ENCODE data around the gene NKX2-2.
"Not testable (repeated sequence)": the region's sequence is repeated elsewhere in the genome, so short reads cannot be mapped to it uniquely, and the experiment has no call there.

NKX2-2 gene

DNA sequence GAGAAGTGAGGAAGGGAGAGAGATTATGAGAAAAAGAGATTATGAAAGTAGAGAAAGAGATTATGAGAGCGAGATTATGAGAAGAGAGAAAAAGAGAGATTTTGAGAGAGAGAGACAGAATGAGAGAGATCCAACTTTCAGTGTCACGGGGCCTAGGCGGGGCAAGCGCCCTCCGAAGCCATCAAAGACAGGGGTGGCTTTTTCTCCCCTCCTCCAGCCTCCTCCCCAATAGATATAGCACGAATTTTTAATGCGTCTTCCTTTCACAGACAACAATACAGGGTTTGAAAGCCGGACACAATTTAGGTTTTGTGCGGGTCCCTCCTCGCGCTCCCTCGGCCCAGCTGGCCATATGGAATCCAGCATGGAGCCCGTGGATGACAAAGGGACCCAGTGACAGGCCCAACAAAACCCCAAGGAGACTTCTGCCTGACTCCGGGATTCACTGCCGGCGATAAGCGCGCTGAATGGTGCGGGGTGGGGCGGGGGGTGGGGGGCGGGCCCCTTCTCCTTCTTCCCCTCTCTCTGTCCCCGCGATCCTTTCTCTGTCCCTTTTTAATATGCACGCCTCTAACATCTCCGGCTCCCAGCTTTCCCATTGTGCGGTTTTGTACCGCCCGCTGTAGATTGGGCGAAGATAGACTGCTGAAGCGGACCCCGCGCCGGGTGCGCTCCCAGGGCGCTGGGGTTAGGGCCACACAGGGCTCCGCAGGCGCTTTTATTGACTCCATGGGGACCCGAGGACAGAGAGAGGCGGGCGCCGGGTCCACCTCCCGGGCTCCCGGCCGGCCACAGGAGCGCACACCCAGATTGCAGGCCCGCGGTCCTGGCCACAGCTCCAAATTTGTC lies 5.4 kb downstream of the NKX2-2 start:
- DNase-seq (ENCODE audit: low spot score), result no peak

GRCh38 chr20:21507400-21508229 lies 6.2 kb downstream of the NKX2-2 start:
- no peak for DNase-seq (ENCODE audit: low spot score)

DNA sequence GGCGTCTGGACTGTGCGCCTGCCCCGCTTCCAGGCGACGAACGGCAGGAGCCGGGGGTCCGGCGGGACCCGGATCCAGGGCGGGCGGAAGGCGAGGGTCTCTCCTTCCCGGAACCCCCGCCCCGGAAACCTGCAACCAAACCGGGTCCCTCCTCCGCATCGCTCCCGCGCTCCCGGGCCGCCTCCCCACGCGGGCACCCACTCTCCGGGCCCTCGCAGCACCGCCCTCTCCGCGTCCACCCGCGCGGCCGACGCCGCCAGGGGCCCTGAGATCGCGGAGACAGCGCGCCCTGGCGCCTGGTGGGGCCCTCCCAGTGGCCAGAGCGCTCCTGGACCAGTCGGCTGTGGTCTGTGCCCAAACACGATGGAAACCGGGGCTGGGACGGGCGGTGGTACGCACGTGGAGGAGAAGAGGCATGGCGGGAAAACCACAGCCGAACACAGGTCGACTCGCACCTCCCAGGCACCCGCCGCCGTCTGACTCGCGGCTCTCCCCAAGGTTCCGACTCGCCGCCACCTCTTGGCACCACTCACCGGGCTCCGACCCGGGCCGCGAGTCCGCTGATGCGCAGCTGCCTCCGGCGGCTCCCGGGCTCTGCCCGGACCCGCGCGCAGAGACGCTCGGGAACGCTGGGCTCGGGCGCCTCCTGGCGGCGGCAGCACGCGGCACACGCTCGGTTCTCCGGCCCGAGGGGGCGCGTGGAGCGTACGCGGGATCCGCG lies 7.9 kb downstream of the NKX2-2 start:
- DNase-seq (ENCODE audit: low spot score), result peak; percentile 67

GRCh38 chr20:21505161-21505809 lies 8.6 kb downstream of the NKX2-2 start:
- peak; percentile 77 for DNase-seq (ENCODE audit: low spot score)

GRCh38 chr20:21504323-21504722 lies 9.5 kb downstream of the NKX2-2 start:
- no peak for DNase-seq (ENCODE audit: low spot score)

GRCh38 chr20:21503345-21503744 lies 10.5 kb downstream of the NKX2-2 start:
- no peak for DNase-seq (ENCODE audit: low spot score)

DNA sequence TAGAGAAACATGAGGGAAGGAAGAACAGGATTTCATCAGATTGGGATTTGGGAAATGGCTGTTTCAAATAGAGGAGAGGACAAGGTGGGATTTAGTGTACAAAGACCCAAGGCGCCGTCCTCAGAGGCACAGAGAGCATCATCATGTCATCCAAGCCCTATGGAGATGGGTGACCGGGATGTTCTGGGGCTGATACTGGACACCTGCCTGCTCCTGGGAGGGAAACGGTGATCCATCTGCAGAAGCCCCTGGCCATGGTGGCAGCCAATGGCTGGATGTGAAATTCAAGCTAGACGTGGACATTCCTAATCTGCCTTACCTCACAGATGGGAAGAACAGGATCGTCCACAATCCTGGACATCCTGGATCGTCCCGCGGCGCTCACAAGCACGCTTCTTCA lies 12.7 kb downstream of the NKX2-2 start:
- DNase-seq (ENCODE audit: low spot score), result no peak

GRCh38 chr20:21500599-21500998 lies 13.3 kb downstream of the NKX2-2 start:
- DNase-seq (ENCODE audit: low spot score), result no peak

- no peak for DNase-seq (ENCODE audit: low spot score)
Measured at GRCh38 chr20:21499641-21500040, 14.2 kb downstream of the NKX2-2 start.

GRCh38 chr20:21498635-21499034 lies 15.2 kb downstream of the NKX2-2 start:
- DNase-seq (ENCODE audit: low spot score), result no peak

DNA sequence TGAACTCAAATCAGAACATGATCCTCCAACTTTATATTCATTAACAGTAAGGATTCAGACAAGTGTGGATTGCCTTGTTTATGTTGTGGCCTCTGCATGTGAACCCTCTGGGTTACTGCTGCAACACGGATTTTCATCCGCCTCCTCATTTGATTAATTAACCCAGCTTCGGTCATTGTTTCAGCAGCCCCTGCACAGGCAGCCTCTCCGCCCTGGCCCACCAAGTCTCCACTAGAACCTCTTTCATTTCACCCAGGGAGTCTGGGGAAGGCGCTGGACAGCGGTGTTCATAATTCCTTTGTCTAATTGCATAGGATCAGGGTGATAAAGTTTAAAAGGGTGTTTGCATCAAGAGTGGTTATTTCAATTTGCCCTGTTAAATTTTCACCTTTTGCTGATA lies 15.7 kb downstream of the NKX2-2 start:
- no peak for DNase-seq (ENCODE audit: low spot score)

DNA sequence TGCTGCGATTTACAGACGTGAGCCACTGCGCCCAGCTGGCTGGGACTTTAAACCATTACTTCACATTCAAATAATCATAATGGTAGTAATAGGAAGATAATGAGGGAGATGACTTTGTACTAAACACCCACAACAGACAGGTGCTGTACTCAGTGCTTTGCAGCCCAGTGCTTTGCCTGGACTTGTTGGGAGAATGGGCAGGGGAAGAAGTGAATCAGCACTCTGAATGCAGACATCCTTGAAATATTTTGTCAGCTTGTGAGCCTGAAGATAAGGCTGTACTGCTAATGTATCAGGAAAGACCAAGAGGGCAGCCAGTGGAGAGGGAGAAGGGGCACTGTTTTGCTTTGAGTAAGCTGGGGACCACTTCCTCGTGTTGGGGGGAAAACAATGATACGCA lies 17.4 kb downstream of the NKX2-2 start:
- DNase-seq (ENCODE audit: low spot score), result no peak

- no peak for DNase-seq (ENCODE audit: low spot score)
Measured at GRCh38 chr20:21493049-21493448, 20.8 kb downstream of the NKX2-2 start.

- no peak for DNase-seq (ENCODE audit: low spot score)
Measured at GRCh38 chr20:21490105-21490504, 23.8 kb downstream of the NKX2-2 start.

GRCh38 chr20:21480144-21480543 lies 33.7 kb downstream of the NKX2-2 start:
- DNase-seq (ENCODE audit: low spot score), result not testable (repeated sequence)

DNA sequence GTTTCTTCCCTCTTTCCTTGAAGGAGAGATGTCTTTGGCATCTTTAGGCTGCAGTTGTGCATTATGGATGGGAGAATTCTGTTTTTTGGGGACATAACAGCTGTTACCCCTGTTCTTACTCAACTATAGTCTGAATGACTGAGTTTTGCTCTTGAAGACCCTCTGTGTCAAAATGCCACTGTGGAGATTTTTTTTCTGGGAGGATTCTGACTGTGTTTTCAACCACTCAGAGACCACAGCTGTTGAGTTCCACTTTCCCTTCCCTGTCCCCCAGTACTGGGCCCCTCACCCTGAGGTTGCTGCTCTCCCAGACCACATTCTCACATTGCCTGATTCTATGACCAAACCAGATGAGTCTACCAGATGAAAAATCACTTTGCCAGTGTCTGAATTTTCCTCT lies 48.1 kb downstream of the NKX2-2 start:
- no peak for DNase-seq (ENCODE audit: low spot score)

DNA sequence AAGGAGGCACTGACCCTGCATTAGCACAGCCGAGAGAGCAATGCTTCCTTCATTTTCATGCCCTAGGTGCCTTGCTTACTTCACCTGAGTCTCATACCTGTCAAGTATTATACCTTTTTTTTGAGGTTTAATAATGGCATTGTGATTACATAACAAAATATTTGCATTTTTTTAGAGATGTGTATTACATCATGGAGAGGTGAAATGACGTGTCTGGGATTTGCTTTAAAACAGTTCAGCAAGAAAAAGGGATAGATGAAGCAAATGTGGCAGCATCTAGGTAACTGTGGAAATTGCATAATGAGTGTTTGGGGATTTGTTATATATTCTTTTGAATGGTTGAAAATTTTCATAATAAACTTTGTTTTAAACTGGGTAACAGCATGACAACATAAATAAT lies 48.9 kb downstream of the NKX2-2 start:
- DNase-seq (ENCODE audit: low spot score), result no peak
